PC-9 (cell line): ENCODE data around the gene AKAP8L. TPM values are rescaled to one million over a fixed set of nuclear protein-coding genes. Genes with fewer than 3 reads are reported as not detected.

Experiments
- BruUV-seq: library from RNA; stranded (reverse); fragments of 400-500 nt; replicated peaks from 2 replicates; lab custom pipeline; 2021; lab: Mats Ljungman, UMichigan
- CTCF ChIA-PET: fragments of 300-600 bp; sonication (Branson Sonifier 250); formaldehyde crosslinking; loops from one replicate; lab custom pipeline; 2022; ENCODE audit warnings: antibody characterized with exemption; lab: Charles Lee
- POLR2A ChIA-PET: fragments of 300-600 bp; sonication (Branson Sonifier 250); formaldehyde crosslinking; loops from one replicate; lab custom pipeline; 2022; ENCODE audit warnings: antibody characterized with exemption; ENCODE audit not compliant: unreplicated experiment; lab: Charles Lee
- DNase-seq, 2 experiments: peaks; one replicate each; pipeline versions ENCODE4 v3.0.0 to v3.0.0-alpha.2; 2015 to 2022; ENCODE audit warnings: mixed read lengths in 1 of 2
- H2AFZ ChIP-seq: fragments of 200-600 bp; sonication (generic); 2 replicates; pipeline ENCODE4 v1.8.1; 2017; ENCODE audit warnings: antibody characterized with exemption
- H3F3A ChIP-seq: fragments of 200-600 bp; sonication (generic); 2 replicates; pipeline ENCODE4 v1.8.1; 2017; ENCODE audit warnings: antibody characterized with exemption, mild to moderate bottlenecking, low read depth; ENCODE audit not compliant: insufficient read depth
- H3K27ac ChIP-seq: fragments of 200-600 bp; sonication (generic); 2 replicates; pipeline ENCODE4 v1.6.1; 2016; ENCODE audit warnings: mixed run types
- H3K27me3 ChIP-seq: fragments of 200-600 bp; sonication (generic); 2 replicates; pipeline ENCODE4 v1.6.1; 2016; ENCODE audit warnings: low read depth, mixed run types; ENCODE audit not compliant: insufficient read depth
- H3K36me3 ChIP-seq: fragments of 200-600 bp; sonication (generic); 2 replicates; pipeline ENCODE4 v1.6.1; 2016; ENCODE audit warnings: low read depth, mixed run types
- H3K4me1 ChIP-seq: fragments of 200-600 bp; sonication (generic); replicated peaks from 2 replicates; pipeline ENCODE4 v1.6.1; 2016; ENCODE audit warnings: mixed run types; ENCODE audit not compliant: insufficient read depth
- H3K4me2 ChIP-seq: fragments of 200-600 bp; sonication (generic); 2 replicates; pipeline ENCODE4 v1.6.1; 2017; ENCODE audit warnings: mixed run types
- H3K4me3 ChIP-seq: fragments of 200-600 bp; sonication (generic); 2 replicates; pipeline ENCODE4 v1.6.1; 2016; ENCODE audit warnings: mixed run types
- H3K79me2 ChIP-seq: fragments of 200-600 bp; sonication (generic); 2 replicates; pipeline ENCODE4 v1.6.1; 2017; ENCODE audit warnings: low read depth, mixed run types
- H3K9me2 ChIP-seq: fragments of 200-600 bp; sonication (generic); 2 replicates; pipeline ENCODE4 v1.8.1; 2017; ENCODE audit warnings: mild to moderate bottlenecking; ENCODE audit not compliant: insufficient read depth
- H3K9me3 ChIP-seq: fragments of 200-600 bp; sonication (generic); 2 replicates; pipeline ENCODE4 v1.8.1; 2016; ENCODE audit warnings: low read depth; ENCODE audit not compliant: insufficient read depth
- H4K20me1 ChIP-seq: fragments of 200-600 bp; sonication (generic); 2 replicates; pipeline ENCODE4 v1.8.1; 2017; ENCODE audit not compliant: insufficient read depth
- CTCF ChIP-seq: fragments of 200-600 bp; sonication (generic); conservative IDR thresholded peaks from 2 replicates; pipeline ENCODE4 v1.6.1; 2017; ENCODE audit warnings: mixed run types, antibody characterized with exemption, mild to moderate bottlenecking, moderate library complexity
- EZH2 ChIP-seq: fragments of 200-600 bp; sonication (generic); IDR thresholded peaks from 2 replicates; pipeline ENCODE4 v1.8.0; 2017; ENCODE audit warnings: antibody characterized with exemption, low read depth
- intact Hi-C: fragments of 100-400 bp; cut with micrococcal nuclease; formaldehyde crosslinking; loops from one replicate; pipeline ENCODE4 v1.10.0; 2022; ENCODE audit not compliant: unreplicated experiment
- total RNA-seq: library from RNA; stranded (reverse); gene quantifications from 2 replicates; pipeline ENCODE4 v1.2.3, GENCODE V29; 2021

AKAP8L gene
- total RNA-seq, 1 experiment from 2014 or later: 49.9 TPM

GRCh38 chr19:15402411-15403150 lies 16.2 kb downstream of the AKAP8L start:
- no peaks in the 10 kb centered on the region for H3K9me2 ChIP-seq
- H3K4me3 ChIP-seq: no peak overlapping the region
- no peaks in the 10 kb centered on the region for H3F3A ChIP-seq
- no peak overlapping the region for H3K4me2 ChIP-seq
- TF ChIP-seq EZH2: no peak
- no peak for TF ChIP-seq CTCF
- H3K4me1 ChIP-seq: no peaks in the 10 kb centered on the region
- intact Hi-C loops: no loop called here
- no TSS peak for BruUV-seq
- no peaks in the 10 kb centered on the region for H3K27me3 ChIP-seq
- no peak overlapping the region for H3K27ac ChIP-seq
- no peak for DNase-seq
- no peaks in the 10 kb centered on the region for H3K9me3 ChIP-seq
- CTCF ChIA-PET: no interaction called here
- H2AFZ ChIP-seq: no peak overlapping the region
- peaks cover 27% of the 10 kb centered on the region; the same call in 1 of the 2 replicates for H3K36me3 ChIP-seq
- H3K79me2 ChIP-seq: peaks cover 58% of the 10 kb centered on the region
- H4K20me1 ChIP-seq: peaks cover 78% of the 10 kb centered on the region
- POLR2A ChIA-PET: no interaction called here

DNA sequence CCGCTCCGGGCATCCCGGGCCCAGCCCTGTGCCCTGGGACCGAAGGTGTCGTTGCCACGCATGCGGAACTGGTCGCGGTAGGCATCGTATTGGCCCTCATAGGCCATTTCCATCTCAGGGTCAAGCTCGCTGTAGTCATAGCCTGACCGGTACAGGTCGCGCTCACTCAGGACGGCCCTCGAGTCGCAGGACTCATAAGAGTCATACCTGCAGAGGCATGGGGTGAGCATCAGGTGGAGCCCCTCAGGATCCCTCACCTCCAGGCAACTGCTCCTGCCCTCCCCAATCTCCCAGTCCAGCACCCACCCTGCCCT lies 17.4 kb downstream of the AKAP8L start:
- Histone ChIP-seq H2AFZ (no peak overlapping the region), H3K36me3 (peaks cover 28% of the 10 kb centered on the region; the same call in 1 of the 2 replicates), H3K4me1 (no peaks in the 10 kb centered on the region), H3K79me2 (peaks cover 46% of the 10 kb centered on the region), H3K27me3 (no peaks in the 10 kb centered on the region), H3K9me2 (no peaks in the 10 kb centered on the region), H3F3A (peaks cover 5% of the 10 kb centered on the region; the same call in 1 of the 2 replicates), H4K20me1 (peaks cover 65% of the 10 kb centered on the region), H3K4me2 (no peak overlapping the region), H3K27ac (no peak overlapping the region), H3K4me3 (no peak overlapping the region), H3K9me3 (no peaks in the 10 kb centered on the region)
- CTCF ChIA-PET: no interaction called here
- TF ChIP-seq CTCF (no peak), EZH2 (no peak)
- DNase-seq: no peak
- POLR2A ChIA-PET: no interaction called here
- BruUV-seq: no TSS peak
- intact Hi-C loops: no loop called here

DNA sequence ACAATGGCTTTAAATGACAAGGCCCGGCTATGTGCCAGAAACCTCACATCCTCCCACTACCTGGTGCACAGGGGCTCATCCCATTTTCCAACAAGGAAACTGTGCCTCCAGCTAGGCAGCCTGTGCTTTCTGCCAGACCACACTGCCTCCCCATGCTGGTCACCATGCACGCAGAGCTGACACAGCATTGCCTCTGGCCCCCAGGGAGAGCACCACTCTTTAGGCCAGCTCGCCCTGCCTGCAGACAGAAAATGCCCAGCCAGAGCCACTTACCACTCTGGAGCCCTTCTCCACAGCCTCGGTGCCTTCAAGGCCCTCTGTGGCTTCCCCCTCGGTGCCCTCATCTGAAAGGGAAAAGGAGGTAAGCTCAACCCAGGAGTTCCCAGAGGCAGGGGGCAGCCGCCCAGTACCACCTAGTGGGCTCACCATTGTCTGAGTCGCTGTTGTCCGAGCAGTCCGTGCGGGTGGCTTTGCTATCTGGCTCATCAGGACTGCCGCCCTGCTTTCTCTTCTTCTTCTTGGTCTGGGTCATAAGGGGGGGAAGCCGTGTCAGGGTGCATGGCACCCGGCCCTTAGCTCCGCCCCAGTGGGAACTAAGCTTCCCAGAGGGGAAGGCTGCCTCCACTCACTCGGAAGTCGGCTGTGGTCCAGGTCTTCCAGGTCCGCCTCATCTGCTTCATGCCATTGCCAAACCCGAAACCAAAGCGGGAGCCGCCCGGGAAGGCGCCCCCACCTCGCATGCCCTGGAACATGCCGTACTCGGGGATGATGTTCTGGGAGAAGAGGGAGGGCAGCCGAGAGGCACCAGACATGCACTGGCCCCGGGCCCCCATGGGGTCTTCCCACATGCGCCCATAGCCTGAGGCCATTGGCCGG lies 18.0 kb downstream of the AKAP8L start:
- Histone ChIP-seq H2AFZ (no peak overlapping the region), H3K9me2 (no peaks in the 10 kb centered on the region), H3K4me1 (no peaks in the 10 kb centered on the region), H3K4me3 (no peak overlapping the region), H3F3A (peaks cover 5% of the 10 kb centered on the region; the same call in 1 of the 2 replicates), H4K20me1 (peaks cover 61% of the 10 kb centered on the region), H3K27me3 (no peaks in the 10 kb centered on the region), H3K79me2 (peaks cover 41% of the 10 kb centered on the region), H3K9me3 (no peaks in the 10 kb centered on the region), H3K27ac (no peak overlapping the region), H3K4me2 (no peak overlapping the region), H3K36me3 (peaks cover 28% of the 10 kb centered on the region; the same call in 1 of the 2 replicates)
- DNase-seq: no peak
- no TSS peak for BruUV-seq
- ChIA-PET CTCF (no interaction called here), POLR2A (no interaction called here)
- intact Hi-C loops: no loop called here
- TF ChIP-seq EZH2: no peak
- TF ChIP-seq CTCF: no peak
